AG09309 (cell line): ENCODE results near the gene GAP43.

Experiments
- DNase-seq: peaks from one replicate; pipeline ENCODE4 v3.0.0-alpha.2; 2010; ENCODE audit warnings: low read depth
- H3K4me3 ChIP-seq: 2 replicates; pipeline ENCODE4 v1.5.1; 2011; ENCODE audit warnings: mild to moderate bottlenecking, low read depth, low read length, moderate library complexity; ENCODE audit not compliant: control insufficient read depth
- TF ChIP-seq, protein P1 (sequence below): IDR thresholded peaks from 2 replicates; pipeline ENCODE4 v1.5.1; 2011; ENCODE audit warnings: mild to moderate bottlenecking, low read depth, low read length, inconsistent platforms; ENCODE audit not compliant: insufficient read depth, control insufficient read depth; ENCODE audit errors: missing control alignments

Gene GAP43

DNA sequence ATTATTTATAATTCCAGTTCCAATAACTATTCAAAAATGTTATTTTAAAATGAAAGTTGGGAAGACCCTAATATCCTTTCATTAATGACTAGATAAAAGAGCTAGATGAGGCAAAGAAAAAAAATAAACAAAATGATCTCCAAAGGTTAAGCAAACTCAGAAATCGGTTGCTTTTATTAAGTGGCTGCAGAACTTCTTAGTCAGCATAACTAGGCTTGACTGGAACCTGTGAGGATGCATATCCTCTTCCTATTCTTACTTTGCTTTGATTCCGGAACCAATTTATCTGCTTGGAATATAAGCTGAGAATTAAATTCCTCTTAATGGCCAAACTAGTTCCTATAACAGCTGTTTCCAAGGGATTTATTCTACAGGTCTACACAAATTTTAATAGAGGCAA is 10.7 kb downstream of the GAP43 start:
- no peak for DNase-seq
- TF ChIP-seq, protein P1, sequence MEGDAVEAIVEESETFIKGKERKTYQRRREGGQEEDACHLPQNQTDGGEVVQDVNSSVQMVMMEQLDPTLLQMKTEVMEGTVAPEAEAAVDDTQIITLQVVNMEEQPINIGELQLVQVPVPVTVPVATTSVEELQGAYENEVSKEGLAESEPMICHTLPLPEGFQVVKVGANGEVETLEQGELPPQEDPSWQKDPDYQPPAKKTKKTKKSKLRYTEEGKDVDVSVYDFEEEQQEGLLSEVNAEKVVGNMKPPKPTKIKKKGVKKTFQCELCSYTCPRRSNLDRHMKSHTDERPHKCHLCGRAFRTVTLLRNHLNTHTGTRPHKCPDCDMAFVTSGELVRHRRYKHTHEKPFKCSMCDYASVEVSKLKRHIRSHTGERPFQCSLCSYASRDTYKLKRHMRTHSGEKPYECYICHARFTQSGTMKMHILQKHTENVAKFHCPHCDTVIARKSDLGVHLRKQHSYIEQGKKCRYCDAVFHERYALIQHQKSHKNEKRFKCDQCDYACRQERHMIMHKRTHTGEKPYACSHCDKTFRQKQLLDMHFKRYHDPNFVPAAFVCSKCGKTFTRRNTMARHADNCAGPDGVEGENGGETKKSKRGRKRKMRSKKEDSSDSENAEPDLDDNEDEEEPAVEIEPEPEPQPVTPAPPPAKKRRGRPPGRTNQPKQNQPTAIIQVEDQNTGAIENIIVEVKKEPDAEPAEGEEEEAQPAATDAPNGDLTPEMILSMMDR: no peak
- no peak overlapping the region for H3K4me3 ChIP-seq

DNA sequence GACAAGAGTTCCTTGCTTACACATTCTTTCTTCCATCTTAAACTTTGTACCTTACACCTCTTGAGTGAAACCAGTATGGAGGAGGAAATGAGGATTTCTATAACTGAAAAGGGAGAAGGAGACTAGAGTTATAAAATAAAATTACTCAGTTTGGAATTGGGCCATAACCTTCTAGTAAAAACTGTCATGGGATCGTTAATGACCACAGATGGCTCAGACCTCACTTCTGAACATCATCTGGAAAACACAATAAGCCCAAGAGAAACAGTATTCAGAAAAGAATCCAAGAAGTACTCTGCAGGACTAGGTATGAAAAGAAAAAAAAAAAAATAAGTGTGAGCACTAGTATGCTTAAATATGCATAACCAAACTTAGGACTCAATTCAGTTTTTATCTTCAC is 12.1 kb downstream of the GAP43 start:
- no peak overlapping the region for H3K4me3 ChIP-seq
- TF ChIP-seq, protein P1: no peak
- no peak for DNase-seq

DNA sequence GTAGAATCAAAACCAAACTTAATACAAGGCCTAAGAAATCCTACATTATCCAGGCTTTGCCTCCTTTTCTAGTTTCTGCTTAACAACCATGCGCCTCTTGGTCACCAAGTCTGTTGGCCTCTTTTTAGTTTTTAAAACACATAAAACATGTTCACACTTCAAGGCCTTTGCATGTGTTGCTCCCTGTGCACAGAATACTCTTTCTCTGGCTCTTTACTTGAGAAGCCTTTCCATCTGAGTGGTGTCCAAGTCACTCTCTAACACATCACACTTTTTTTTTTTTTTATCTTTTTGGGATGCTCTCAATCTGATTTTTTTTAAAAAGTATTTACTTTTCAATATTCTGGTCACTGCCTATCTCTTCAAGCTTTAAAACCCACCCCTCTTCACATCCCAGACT is 14.9 kb downstream of the GAP43 start:
- DNase-seq: no peak
- TF ChIP-seq, protein P1: no peak
- H3K4me3 ChIP-seq: no peak overlapping the region

DNA sequence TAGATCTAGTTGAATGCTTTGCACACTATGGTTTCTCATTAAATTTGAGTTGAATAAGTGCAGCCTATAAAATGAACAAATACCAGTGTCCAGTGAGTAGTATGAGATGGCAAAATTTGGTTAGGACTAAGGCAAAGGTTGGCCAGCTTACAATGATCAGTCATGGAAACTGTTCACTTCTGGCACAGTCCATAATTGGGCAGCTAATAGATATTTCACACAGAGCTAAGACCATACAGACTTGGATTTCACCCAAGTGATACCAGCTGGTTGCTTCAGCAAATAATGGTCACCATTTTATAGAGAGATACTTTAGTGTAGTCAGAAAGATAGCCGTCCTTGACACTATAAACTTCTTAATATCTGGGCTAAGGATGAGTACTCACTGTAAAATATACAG is 15.7 kb downstream of the GAP43 start:
- H3K4me3 ChIP-seq: no peak overlapping the region
- TF ChIP-seq, protein P1: no peak
- no peak for DNase-seq

DNA sequence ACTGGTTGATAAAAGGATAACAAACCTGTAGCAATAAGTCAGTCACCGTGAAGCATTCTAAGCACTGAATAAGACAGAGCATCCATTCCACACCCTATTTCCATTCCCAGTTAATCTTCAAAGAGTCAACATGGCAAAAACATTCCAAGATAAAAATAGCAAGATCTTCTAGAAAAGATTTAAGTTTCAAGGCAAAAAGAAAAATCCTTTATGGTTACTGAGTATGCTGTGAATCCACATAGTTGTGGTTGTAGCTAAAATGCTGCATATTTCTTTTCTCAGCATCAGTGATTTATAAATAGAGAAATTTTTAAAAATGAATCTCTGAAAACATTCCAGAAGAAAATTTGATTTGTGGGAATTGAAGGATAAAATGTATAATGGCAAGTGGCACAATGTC is 21.1 kb downstream of the GAP43 start:
- no peak overlapping the region for H3K4me3 ChIP-seq
- DNase-seq: no peak
- TF ChIP-seq, protein P1: no peak

DNA sequence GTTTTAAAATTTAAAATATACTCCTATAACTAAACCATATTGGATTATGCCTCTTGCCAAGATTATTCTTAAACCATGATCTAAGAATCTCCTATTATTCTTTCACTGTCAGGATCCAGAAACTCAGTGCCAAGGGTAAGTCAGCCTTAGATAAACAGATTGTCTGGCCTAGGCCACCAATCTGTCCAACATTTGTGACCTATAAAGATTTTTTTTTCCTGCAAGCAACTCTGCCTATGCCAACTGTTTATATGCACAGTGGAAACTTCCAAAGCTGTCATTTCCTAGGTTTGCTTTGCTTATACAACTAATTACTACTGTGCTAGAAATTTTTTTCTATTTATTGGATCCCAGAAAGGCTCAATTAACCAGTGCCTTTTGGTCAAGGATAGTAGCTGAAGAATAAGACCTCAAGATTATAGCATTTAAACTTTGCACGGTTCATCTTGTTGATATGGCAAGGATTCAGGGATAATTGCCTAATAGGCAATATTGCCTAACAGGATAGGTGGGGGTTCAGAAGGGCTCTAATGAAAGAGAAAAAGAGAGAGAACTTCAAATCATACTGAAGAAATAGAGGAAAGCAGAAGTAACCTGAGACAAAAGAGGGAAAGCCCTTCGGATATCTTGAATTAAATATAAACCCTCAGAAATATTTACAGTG is 22.8 kb downstream of the GAP43 start:
- no peak for DNase-seq
- TF ChIP-seq, protein P1: no peak
- no peak overlapping the region for H3K4me3 ChIP-seq
